NCI-H1930 (cell line): Measurements from ENCODE around the gene CBLIF.
"Not testable (repeated sequence)": the region's sequence is repeated elsewhere in the genome, so short reads cannot be mapped to it uniquely, and the experiment has no call there.

ENCODE experiments used
- DNase-seq, 2 experiments: peaks; one replicate each; lab custom pipeline; 2025; lab: John Stamatoyannopoulos, UW

CBLIF gene

GRCh38 chr11:59845399-59845798 is at the start of gene CBLIF:
Gene CBLIF (minus strand): TSS chr11:59845499. CDS start chr11:59845453, 46 bp downstream.
- DNase-seq: no peak

DNA sequence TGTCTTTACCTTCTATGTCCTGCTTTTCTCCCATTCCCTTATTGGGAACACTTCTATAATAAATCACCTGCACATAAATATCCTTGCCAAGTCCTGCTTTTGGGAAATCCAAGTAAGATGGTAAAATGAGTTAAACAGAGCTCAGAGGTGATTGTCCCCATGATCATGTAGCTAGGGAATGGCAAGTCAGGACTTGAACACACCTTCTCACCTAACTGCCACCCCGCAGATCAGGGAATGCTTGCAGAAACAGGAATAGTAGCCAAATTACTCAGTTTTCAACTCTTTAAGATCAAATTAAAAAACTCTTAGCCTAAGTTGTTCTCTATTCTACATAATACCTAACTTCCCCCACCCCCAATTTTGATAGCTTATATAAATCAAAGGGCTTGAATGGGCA is 49.3 kb upstream of the CBLIF start:
- DNase-seq: no peak

DNA sequence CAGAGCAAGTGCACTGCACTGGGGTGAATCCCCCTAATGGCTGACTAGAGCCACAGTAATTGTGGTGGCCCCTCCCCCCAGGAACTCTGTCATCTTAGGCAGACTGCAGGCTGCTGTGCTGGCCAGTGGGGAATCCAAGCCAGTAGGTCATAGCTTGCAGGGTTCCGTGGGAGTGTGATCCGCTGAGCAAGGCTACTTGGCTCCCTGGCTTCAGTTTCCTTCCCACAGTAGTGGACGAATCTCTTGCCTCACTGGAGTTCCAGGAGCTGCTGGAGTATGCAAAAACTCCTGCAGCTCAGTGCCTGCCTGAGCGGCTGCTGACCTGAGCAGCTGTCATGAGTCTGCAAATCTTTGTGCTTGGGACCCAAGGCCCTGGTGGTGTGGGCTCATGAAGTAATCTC is 46.5 kb upstream of the CBLIF start:
- DNase-seq: no peak

DNA sequence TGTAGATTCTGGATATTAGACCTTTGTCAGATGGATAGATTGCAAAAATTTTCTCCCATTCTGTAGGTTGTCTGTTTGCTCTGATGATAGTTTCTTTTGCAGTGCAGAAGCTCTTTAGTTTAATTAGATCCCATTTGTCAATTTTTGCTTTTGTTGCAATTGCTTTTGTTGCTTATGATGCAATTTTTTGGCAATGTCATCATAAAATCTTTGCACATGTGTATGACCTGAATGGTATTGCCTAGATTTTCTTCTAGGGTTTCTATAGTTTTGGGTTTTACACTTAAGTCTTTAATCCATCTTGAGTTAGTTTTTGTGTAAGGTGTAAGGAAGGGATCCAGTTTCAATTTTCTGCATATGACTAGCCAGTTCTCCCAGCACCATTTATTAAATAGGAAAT is 41.9 kb upstream of the CBLIF start:
- not testable (repeated sequence) for DNase-seq

DNA sequence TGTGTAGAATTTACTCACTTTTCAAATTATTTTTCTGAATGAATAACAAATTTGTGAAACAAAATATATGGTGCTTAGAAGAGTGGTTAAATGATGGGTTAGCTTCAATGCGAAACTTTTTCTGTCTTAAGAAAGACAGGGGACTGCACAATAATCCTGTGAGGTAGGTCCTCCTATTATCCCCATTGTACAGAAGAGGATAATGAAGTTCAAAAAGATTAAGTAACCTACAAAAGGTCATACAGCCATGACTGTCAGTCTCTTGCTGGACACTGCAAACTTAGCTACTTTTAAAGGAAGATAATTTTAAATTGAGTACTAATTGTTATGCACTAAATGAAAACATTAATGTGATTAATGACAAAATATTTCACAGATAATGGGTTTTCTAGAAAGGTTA is 38.3 kb upstream of the CBLIF start:
- DNase-seq: no peak

DNA sequence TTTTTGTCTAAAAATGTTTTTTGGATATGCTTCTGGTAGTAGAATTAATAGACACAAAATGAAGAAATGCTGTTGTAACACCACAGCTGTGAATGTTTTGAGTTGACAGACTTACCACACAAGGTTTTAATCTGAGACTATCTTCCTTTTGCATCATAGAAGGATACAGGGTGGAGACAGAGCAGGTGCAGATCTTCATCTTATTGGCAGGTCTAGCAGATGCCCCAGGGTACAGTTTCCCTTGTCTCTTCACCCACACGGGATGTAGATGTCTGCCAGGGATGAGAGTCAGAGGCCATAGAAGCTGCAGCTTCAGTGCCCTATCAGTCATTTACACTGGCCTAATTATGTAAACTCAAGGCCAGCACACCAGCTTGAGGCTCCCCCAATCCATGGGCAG is 34.3 kb upstream of the CBLIF start:
- no peak for DNase-seq

- DNase-seq: no peak
These were observed 33.3 kb upstream of the CBLIF start, which contains the start of gene OOSP3 for GRCh38 chr11:59878575-59878974. Gene OOSP3 (plus strand): TSS chr11:59878782. CDS start chr11:59878809, 27 bp downstream.

DNA sequence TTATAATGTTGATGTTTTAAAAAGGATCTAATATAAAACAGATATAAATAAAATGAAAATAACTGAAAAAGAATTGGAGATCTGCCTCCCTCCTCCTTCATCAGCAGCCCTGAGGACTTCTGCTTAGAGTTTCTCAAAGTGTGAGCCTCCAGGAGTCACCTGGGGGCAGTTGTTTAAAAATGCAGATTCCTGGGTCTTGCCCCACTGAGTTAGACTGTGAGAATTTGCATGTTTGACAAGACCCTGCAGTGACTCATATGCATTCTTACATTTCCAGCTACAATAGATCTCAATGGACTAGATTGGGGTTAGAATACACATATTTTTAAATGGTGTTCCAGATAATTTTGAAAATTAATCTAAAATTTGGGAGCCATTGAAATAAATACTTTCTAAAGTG is 32.5 kb upstream of the CBLIF start:
- no peak for DNase-seq

DNA sequence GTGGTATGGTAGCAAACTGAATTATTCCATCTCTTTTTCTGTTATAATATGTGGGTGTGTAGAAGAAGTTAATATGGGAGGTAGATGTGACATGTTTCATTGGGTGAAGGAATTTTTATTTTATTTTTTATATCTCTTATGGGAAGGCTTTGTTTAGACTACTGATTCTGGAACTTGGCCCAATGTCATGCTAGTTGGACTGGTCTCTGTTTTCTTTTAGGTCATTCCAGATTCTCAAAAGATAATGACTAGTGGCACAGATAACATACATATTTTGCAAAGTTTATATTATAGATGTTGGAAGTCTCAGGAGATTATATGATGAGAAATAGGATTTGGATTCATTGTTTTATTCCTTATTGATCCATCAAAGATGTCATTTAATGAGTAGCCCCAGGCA is 32.0 kb upstream of the CBLIF start:
- DNase-seq: no peak

GRCh38 chr11:59875856-59876519 is 30.7 kb upstream of the CBLIF start:
- no peak for DNase-seq

GRCh38 chr11:59872076-59872475 is 26.8 kb upstream of the CBLIF start:
- DNase-seq: no peak

DNA sequence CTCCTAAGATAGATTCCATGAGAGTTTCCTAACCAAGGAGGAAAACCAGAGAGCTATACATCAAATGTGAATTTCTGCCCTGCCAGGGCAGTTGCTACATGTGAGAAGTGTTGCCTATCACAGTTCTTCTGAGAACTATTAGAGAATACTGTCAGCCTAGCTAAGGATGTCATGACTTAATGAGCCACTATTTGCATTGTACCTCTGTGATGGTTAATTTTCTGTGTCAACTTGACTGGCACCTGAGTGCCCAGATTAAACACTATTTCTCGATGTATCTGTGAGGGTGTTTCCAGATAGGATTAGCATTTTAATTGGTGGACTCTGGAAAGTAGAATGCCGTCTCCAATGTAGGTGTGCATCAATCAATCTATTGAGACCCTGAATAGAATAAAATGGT is 22.6 kb upstream of the CBLIF start:
- DNase-seq: no peak

DNA sequence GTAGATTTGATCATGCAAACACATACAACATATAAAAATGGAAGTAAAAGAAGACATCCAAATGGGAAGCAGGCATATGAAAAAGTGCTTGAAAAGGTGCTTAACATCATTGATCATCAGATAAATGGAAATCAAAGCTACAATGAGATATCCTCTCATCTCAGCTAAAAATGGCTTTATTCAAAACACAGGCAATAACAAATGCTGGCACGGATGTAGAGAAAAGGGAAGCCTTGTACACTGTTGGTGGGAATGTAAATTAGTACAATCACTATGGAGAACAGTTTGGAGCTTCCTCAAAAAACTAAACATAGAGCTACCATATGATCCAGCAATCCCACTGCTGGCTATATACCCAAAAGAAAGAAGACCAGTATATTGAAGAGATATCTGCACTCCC is 21.5 kb upstream of the CBLIF start:
- no peak for DNase-seq

GRCh38 chr11:59866397-59866796 is 21.1 kb upstream of the CBLIF start, which contains the start of gene TCN1:
Gene TCN1 (minus strand): TSS chr11:59866487. CDS start chr11:59866470, 17 bp downstream.
- DNase-seq: no peak

DNA sequence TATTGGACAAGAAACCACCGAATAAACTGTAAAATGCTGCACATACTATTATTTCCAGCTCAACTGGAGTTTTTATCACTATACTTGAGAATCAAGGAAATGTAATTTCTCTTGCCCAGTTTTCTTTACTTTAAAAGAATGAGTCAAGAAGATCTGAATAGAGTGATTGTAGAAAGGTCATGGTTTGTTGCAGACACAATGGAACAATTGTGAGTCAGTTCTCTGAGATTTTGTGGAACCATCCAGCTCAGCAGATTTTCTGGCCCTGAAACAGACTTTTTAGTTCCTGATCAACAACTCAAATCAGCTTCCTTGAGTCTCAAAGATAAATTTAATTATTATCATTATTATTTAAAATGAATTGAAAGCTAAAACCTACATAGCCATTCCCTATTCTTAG is 19.7 kb upstream of the CBLIF start:
- DNase-seq: no peak

DNA sequence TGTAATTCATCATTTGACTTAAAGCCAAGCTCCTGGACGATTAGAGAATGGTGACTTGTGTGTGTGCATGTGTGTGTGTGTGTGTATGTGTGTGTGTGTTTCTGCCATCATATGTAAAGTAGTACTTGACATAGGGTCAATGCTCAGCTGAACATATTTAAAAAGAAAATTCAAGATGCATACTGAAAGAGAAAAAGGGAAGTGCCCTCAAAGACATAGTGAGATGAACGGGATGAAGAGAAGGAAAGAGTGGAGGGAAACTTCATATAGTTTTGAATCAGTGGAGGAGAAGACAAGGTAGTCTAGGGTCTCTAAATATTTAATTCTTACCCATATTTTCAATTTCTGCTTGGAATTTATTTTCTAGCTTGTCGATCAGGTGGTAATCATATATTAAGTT is 17.0 kb upstream of the CBLIF start:
- DNase-seq: no peak

DNA sequence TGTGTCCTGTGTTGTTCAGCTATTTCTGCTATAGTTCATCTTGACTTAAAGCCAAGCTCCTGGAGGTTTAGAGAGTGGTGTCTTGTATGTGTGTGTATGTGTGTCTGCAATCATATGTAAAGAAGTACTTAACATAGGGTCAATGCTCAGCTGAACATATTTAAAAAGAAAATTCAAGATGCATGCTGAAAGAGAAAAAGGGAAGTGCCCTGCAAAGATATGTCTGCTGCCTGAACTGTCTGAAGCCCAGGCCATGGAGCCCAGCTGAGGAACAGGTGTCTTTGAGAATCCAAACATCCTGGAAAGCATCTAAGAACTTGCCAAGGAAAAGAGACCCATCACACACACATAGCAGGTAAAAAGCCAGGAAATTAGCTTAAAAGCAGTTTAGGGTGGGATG is 14.4 kb upstream of the CBLIF start:
- DNase-seq: no peak

DNA sequence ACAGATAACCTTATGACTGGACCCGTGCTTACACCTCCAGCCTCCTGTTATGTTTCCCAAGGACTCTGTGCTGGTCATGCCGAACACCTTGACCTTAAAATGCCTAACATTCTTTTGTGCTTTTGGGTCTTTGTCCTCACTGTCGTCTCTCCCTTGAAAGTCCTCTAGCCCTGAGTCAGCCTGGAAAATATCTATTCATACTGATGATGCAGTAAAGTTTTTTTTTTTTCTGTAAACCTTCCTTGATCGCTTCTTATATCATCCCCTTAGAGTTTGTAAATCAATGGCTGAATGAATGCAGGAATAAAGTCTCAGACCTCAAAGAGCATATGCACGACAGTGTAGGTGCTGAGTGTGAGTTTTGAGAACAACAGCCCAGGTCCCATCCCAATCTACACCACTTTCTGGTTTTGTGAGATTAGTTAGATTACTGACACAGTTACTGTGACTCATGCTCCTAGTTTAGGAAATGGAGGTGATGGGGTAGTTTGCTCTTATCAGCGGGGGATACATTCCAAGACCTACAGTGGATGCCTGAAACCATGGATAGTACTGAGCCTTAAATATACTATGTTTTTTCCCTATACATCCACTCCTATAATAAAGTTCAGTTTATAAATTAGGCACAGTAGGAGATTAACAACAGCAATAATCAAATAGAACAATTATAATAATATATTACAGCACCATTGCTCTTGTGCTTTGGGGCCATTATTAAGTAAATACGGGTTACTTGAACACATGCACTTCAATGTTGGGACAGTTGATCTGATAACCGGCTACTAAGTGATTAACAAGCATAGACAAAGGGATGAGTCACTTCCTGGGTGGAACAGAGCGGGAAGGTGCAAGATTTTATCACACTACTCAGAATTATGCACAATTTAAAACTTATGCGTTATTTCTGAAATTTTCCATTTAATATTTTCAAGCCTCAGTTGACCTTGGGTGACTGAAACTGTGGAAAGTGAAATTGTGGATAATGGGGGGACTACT is 12.4 kb upstream of the CBLIF start:
- no peak for DNase-seq

GRCh38 chr11:59854871-59855270 is 9.6 kb upstream of the CBLIF start:
- DNase-seq: no peak

DNA sequence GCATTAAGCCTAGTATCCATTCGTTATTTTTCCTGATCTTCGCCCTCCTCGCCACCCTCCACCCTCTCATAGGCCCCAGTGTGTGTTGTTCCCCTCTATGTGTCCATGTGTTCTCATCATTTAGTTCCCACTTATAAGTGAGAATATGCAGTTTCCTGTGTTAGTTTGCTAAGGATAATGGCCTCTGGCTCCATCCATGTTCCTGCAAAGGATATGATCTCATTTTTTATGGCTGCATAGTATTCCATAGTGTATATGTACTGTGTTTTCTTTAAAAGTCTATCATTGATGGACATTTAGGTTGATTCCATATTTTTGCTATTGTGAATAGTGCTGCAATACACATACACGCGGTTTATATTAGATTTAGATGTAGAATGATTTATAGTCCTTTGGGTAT is 6.1 kb upstream of the CBLIF start:
- not testable (repeated sequence) for DNase-seq

DNA sequence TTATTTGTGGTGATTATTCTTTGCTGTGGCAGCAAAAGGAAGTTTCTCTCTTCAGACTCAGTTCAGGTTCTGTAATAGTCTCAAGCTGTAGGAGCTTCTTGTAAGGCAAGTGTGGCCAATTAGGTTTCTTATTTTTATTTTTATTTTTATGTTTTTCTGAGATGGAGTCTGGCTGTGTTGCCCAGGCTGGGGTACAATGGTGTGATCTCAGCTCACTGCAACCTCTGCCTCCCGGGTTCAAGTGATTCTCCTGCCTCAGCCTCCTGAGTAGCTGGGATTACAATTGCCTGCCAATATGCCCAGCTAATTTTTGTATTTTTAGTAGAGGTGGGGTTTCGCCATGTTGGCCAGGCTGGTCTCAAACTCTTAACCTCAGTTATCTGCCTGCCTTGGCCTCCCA is 4.3 kb upstream of the CBLIF start:
- DNase-seq: not testable (repeated sequence)

DNA sequence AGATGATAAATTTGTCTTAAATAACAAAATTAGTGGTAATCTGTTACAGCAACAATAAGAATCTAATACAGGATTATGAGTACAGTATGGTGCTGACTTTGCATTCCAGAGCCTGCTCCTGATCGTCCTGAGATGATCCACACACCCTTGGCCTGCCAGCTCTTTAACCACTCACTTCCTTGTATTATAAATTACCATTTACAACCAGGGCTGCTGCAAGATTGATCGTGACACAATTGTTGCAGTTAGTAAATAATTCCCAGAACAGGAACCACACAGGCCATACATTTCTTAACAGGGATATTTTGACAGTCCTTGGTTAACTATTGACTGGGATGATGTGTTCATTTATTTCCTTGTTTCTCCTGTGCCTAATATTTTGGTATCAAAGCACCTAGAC is 3.8 kb upstream of the CBLIF start:
- DNase-seq: no peak

DNA sequence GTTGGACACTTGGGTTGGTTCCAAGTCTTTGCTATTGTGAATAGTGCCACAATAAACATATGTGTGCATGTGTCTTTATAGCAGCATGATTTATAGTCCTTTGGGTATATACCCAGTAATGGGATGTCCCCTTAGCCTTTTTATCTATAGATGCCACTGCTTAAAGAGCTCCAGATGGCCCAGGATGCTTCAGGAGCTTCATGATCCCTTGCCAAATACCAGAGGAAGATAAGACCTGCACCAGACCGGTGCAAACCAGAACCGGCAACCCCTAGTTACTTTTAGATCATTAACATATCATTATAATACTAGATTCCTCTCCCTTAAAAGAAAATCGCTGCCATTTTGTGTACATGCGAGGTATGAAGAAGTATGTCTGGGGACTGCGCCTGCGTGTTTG is 3.1 kb upstream of the CBLIF start:
- DNase-seq: not testable (repeated sequence)
